Mucosa of descending colon (tissue), 3 donors: ENCODE measurements around the gene KLHL36. TPM values are rescaled to one million over a fixed set of nuclear protein-coding genes. Genes with fewer than 3 reads are reported as not detected.

Experiments used
- ATAC-seq: fragments of 200-7000 bp; cut with Tn5 transposase; one replicate; pipeline ENCODE4 v1.9.1; 2020; ENCODE audit warnings: mild to moderate bottlenecking, moderate library complexity
- DNase-seq, 3 donors: peaks; one replicate each; pipeline ENCODE4 v3.0.0-alpha.2; 2020
- H3K36me3 ChIP-seq: fragments of 200-600 bp; one replicate; pipeline ENCODE4 v1.8.0; 2021; ENCODE audit warnings: low read depth, mild to moderate bottlenecking
- H3K4me1 ChIP-seq: fragments of 200-600 bp; one replicate; pipeline ENCODE4 v1.8.0; 2021; ENCODE audit warnings: low read depth, mild to moderate bottlenecking
- H3K4me3 ChIP-seq: fragments of 200-600 bp; one replicate; pipeline ENCODE4 v1.8.0; 2021; ENCODE audit warnings: mild to moderate bottlenecking
- H3K9me3 ChIP-seq: fragments of 200-600 bp; one replicate; pipeline ENCODE4 v1.8.0; 2021; ENCODE audit warnings: mild to moderate bottlenecking
- intact Hi-C, 2 donors: fragments of 100-400 bp; cut with DNase I in 1 of 2; cut with micrococcal nuclease in 1 of 2; formaldehyde crosslinking; loops; one replicate each; pipeline versions ENCODE4 v1.11.0 to v1.11.1; 2022; cut with DNase I, micrococcal nuclease
- total RNA-seq, 3 donors: library from RNA; stranded (reverse); fragmentation: NEBNext Ultra II Directional in 2 of 3; extraction: Animal tissue kit (Norgen Biotek cat#: 25700) in 2 of 3; gene quantifications; one replicate each; pipeline versions ENCODE4 v1.2.1 to v1.2.4, GENCODE V29; 2021 to 2023
- TF ChIP-seq, protein P1 (sequence below): fragments of 200-600 bp; IDR thresholded peaks from one replicate; pipeline ENCODE4 v1.8.0; 2022; ENCODE audit warnings: antibody characterized with exemption, mild to moderate bottlenecking
- donor health status: DM: no; HTN: no; CAD: no; lungs with moderate emphysema.
- donor health status: DM: no; HTN: no; CAD: no.
- donor health status: DM: no; HTN: yes; CAD: no.

The KLHL36 gene
- total RNA-seq, 3 donors from 2014 or later, result 47.5 to 60.3 (median 59.2) TPM

DNA sequence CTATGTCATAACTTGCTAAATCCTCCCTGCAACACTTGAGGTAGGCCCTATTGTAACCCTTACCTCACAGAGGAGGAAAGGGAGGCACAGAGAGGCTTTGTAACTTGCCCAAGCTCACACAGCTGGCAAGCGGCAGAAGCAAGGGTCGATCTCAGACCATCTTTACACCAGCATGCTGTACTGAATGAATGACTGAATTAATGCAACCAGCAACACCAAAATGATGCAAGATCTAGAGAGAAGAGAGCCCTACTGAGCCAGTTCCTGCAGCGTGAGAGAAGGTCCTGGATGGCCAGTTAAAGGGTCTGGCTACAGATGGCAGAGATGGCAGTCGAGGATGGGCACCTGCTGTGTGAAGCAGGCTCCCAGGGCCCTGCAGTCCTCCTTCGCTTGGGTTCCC is 8.2 kb upstream of the KLHL36 start:
- Histone ChIP-seq H3K4me1 (no peaks in the 10 kb centered on the region), H3K36me3 (no peaks in the 10 kb centered on the region), H3K9me3 (no peaks in the 10 kb centered on the region), H3K4me3 (no peak overlapping the region)
- no peak for DNase-seq
- TF ChIP-seq, protein P1, sequence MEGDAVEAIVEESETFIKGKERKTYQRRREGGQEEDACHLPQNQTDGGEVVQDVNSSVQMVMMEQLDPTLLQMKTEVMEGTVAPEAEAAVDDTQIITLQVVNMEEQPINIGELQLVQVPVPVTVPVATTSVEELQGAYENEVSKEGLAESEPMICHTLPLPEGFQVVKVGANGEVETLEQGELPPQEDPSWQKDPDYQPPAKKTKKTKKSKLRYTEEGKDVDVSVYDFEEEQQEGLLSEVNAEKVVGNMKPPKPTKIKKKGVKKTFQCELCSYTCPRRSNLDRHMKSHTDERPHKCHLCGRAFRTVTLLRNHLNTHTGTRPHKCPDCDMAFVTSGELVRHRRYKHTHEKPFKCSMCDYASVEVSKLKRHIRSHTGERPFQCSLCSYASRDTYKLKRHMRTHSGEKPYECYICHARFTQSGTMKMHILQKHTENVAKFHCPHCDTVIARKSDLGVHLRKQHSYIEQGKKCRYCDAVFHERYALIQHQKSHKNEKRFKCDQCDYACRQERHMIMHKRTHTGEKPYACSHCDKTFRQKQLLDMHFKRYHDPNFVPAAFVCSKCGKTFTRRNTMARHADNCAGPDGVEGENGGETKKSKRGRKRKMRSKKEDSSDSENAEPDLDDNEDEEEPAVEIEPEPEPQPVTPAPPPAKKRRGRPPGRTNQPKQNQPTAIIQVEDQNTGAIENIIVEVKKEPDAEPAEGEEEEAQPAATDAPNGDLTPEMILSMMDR, result no peak
- intact Hi-C loops, result no loop called here
- no peak for ATAC-seq

DNA sequence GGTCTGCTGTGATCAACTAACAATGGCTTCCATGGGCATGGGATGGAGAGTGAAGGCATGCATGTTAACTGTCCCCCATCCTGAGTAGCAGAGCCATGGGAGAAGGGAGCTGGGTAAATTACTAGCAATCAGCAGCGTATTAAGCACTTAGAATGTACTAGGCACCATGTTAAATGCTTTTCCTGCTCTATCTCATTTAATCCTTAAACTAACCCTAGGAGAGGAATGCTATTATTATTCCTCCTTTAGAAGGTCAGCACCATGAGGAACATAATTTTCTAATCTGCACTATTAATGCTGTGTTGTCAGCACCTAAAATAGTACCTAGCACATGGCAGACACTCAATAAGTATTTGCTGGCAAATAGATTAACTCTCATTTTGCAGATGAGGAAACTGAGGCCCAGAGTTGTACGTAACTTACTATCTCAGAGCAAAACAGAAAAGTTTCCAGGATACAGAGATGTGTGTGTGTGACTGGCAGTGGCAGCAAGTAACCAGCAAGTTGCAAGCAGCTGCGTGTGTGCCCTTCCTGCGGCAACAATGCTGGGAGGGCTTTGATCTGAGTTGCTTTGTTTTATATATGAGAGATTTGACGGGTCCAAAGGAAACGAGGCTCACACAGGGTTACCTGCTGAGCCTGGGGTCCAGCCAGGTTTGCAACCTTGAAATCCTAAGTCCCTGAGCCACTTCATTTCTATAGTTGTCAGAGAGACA is 6.5 kb upstream of the KLHL36 start:
- ATAC-seq (no peak), DNase-seq (no peak)
- H3K9me3 ChIP-seq, result no peaks in the 10 kb centered on the region
- TF ChIP-seq, protein P1, result no peak
- H3K4me3 ChIP-seq, result no peak overlapping the region
- no peaks in the 10 kb centered on the region for H3K36me3 ChIP-seq
- H3K4me1 ChIP-seq, result no peaks in the 10 kb centered on the region
- intact Hi-C loops, result no loop called here

DNA sequence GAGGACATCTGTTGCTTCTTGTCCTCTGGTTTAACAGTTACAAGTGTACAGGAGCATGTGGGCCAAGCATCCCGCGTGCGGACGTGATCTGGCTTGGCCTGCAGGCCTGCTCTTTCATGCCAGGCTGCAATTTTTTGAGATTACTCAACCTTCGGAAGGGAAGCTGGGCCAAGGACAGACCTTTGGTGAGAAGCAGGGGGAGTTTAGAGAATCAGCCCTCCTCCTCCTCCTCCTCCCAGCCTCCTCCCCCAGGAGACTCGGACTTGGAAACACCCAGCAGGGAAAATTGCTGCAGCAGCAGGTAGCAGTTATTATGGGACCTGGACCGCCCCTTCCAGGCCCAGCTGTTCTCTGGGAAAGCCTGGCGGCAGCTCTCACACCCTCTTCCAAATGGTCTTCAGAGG is 5.1 kb upstream of the KLHL36 start:
- TF ChIP-seq, protein P1, result no peak
- intact Hi-C loops, result no loop called here
- Histone ChIP-seq H3K4me1 (peaks cover 6% of the 10 kb centered on the region), H3K9me3 (no peaks in the 10 kb centered on the region), H3K36me3 (no peaks in the 10 kb centered on the region), H3K4me3 (no peak overlapping the region)
- peak; percentile 44 to 67 (median 57) for DNase-seq
- ATAC-seq, result peak; percentile 35

DNA sequence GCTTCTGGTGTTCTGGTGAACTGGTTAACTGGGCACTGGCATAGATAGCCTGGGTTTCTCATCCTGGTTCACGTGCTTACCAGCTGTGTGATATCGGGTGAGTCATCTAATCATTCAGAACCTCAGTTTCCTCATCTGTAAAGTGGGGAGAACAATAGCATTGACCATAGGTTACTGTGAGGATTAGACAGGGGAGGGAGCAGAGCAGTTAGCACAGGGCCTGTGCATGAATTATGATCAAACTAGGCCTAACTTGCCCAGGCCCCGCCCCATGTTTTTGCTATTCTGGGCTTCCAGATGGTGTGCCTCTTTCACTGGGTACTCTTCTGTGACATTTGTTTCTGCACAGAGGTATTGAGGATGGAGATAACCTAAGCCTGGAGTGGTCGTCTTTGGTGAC is 4.6 kb upstream of the KLHL36 start:
- no peak overlapping the region for H3K4me3 ChIP-seq
- no peaks in the 10 kb centered on the region for H3K36me3 ChIP-seq
- TF ChIP-seq, protein P1, result no peak
- no peak for DNase-seq
- intact Hi-C loops, result no loop called here
- no peaks in the 10 kb centered on the region for H3K9me3 ChIP-seq
- no peak for ATAC-seq
- H3K4me1 ChIP-seq, result peaks cover 6% of the 10 kb centered on the region

DNA sequence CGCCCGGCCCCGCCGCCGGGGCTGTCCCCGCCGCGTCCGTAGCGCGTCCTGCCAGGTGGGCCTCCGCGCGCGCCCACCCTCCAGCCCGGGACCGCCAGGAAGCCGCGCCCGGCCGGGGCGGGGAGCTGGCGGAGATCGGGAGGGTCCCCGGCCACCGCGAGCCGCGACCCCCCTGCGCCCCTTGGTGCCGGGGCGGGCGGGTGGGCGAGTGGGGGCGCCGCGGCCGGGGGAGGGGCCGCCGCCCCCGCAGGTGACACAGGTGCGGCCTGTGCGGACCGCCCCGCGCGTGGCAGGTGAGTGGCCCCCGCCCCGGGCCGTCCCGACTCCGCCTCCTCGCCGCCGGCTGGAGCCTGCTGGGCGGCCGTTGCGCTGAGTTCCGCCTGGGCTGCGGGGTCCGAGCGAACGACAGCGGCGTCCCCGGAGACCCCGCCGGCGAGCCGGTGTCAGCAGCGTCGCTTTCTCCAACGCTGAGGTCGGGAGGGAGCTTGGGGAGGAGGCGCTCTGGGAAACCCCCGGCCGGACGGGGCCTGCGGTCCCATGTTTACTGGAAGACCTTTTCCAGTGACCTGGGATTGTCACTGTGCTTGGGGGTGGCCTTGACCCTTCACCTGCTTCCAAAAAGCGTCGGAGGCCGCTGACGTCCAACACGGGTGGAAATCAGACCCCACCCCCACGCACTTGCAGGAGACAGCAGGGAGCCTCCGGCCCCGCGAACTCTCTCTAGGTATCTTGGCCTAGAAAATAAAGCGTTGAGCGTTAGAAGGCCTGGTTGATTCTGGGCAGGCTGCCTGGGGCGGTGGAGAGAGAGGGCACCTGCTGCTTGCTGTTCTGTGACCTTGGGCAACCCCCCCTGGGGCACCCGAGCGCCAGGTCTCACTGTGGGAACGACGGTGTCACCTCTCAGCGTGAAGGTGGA is 542 bp downstream of the KLHL36 start:
- no peaks in the 10 kb centered on the region for H3K36me3 ChIP-seq
- TF ChIP-seq, protein P1, result no peak
- DNase-seq (peak; percentile 71 to 83 (median 82)), ATAC-seq (peak; percentile 91)
- H3K4me3 ChIP-seq, result peak overlapping the region; percentile 72
- H3K9me3 ChIP-seq, result no peaks in the 10 kb centered on the region
- peaks cover 12% of the 10 kb centered on the region for H3K4me1 ChIP-seq
- intact Hi-C loops, result no loop called here
